SK-N-SH (cell line): ENCODE results near the gene ZNF513. TPM values are rescaled to one million over a fixed set of nuclear protein-coding genes. Genes with fewer than 3 reads are reported as not detected.

ENCODE experiments used
- CTCF ChIA-PET: fragments of 300-600, 350-600 bp; formaldehyde crosslinking; extraction: SDS; loops from one replicate; lab custom pipeline; 2021; lab: Yijun Ruan, JAX
- POLR2A ChIA-PET: fragments of 350-600 bp; sonication (Branson Sonifier 250); formaldehyde crosslinking; extraction: SDS; loops from one replicate; lab custom pipeline; 2020; ENCODE audit warnings: antibody characterized with exemption, inconsistent platforms; lab: Yijun Ruan, JAX
- DNase-seq: peaks from one replicate; pipeline ENCODE4 v3.0.0; 2012
- H2AFZ ChIP-seq: fragments of 200-600 bp; sonication (generic); 2 replicates; pipeline ENCODE4 v1.8.1; 2016; ENCODE audit warnings: antibody characterized with exemption, mild to moderate bottlenecking, low read depth
- H3F3A ChIP-seq: fragments of 200-600 bp; sonication (generic); replicated peaks from 2 replicates; pipeline ENCODE3; 2016; ENCODE audit warnings: antibody characterized with exemption, mild to moderate bottlenecking; ENCODE audit not compliant: insufficient read depth
- H3K27ac ChIP-seq, 2 experiments: fragments of 200-500 bp in 1 of 2; fragments of 200-600 bp in 1 of 2; sonication (Bioruptor generic) in 1 of 2; sonication (generic), shearing (Covaris generic) in 1 of 2; 2 replicates each; pipeline versions ENCODE4 v1.5.1 to v1.6.1; 2014 to 2016; ENCODE audit warnings: low read depth in 2 of 2, inconsistent platforms in 1 of 2, low read length in 1 of 2, mild to moderate bottlenecking in 1 of 2, mixed read lengths in 1 of 2
- H3K27me3 ChIP-seq: fragments of 200-600 bp; sonication (generic), shearing (Covaris generic); 2 replicates; pipeline ENCODE4 v1.6.1; 2016; ENCODE audit warnings: mixed run types; ENCODE audit not compliant: insufficient read depth
- H3K36me3 ChIP-seq, 2 experiments: fragments of 200-500 bp in 1 of 2; fragments of 200-600 bp in 1 of 2; sonication (Bioruptor generic) in 1 of 2; sonication (generic) in 1 of 2; replicated peaks in 1 of 2; 2 replicates each; pipeline versions ENCODE3 to v1.5.1; 2014 to 2016; ENCODE audit warnings: low read length in 1 of 2, mild to moderate bottlenecking in 1 of 2; ENCODE audit not compliant: insufficient read depth in 2 of 2, control insufficient read depth in 1 of 2
- H3K4me1 ChIP-seq, 2 experiments: fragments of 200-500 bp in 1 of 2; fragments of 200-600 bp in 1 of 2; sonication (Bioruptor generic) in 1 of 2; sonication (generic), shearing (Covaris generic) in 1 of 2; 2 replicates each; pipeline versions ENCODE4 v1.5.1 to v1.6.1; 2014 to 2016; ENCODE audit warnings: low read depth in 1 of 2, low read length in 1 of 2, mixed run types in 1 of 2; ENCODE audit not compliant: insufficient read depth in 2 of 2, control insufficient read depth in 1 of 2
- H3K4me2 ChIP-seq: fragments of 200-600 bp; sonication (generic), shearing (Covaris generic); 2 replicates; pipeline ENCODE4 v1.6.1; 2017; ENCODE audit warnings: mixed run types
- H3K4me3 ChIP-seq, 2 experiments: fragments of 200-500 bp in 1 of 2; fragments of 200-600 bp in 1 of 2; sonication (Bioruptor generic) in 1 of 2; sonication (generic), shearing (Covaris generic) in 1 of 2; 2 replicates each; pipeline versions ENCODE4 v1.5.1 to v1.8.1; 2014 to 2016; ENCODE audit warnings: low read depth in 2 of 2, inconsistent platforms in 1 of 2, low read length in 1 of 2, mild to moderate bottlenecking in 1 of 2, mixed read lengths in 1 of 2, moderate library complexity in 1 of 2
- H3K79me2 ChIP-seq: fragments of 200-600 bp; sonication (generic); 2 replicates; pipeline ENCODE4 v1.8.1; 2017; ENCODE audit warnings: mild to moderate bottlenecking; ENCODE audit not compliant: insufficient read depth
- H3K9ac ChIP-seq: fragments of 200-600 bp; sonication (generic); 2 replicates; pipeline ENCODE4 v1.6.1; 2017; ENCODE audit warnings: mixed run types
- H3K9me2 ChIP-seq: fragments of 200-600 bp; sonication (generic); 2 replicates; pipeline ENCODE4 v1.6.1; 2017; ENCODE audit warnings: mixed run types
- H3K9me3 ChIP-seq: fragments of 200-600 bp; sonication (generic); 2 replicates; pipeline ENCODE4 v1.6.1; 2017; ENCODE audit warnings: mixed run types, mild to moderate bottlenecking, moderate library complexity
- H4K20me1 ChIP-seq: fragments of 200-600 bp; sonication (generic); 2 replicates; pipeline ENCODE4 v1.6.1; 2017; ENCODE audit warnings: mild to moderate bottlenecking, mixed run types; ENCODE audit not compliant: insufficient read depth
- CHD2 ChIP-seq: fragments of 150-350 bp; IDR thresholded peaks from 2 replicates; pipeline ENCODE4 v1.6.1; 2018; ENCODE audit warnings: low read length; ENCODE audit not compliant: partially characterized antibody
- EP300 ChIP-seq, 2 experiments: IDR thresholded peaks; 2 replicates each; pipeline versions ENCODE4 v1.4.0 to v1.6.1; 2012; ENCODE audit warnings: borderline replicate concordance in 1 of 2, low read depth in 1 of 2, low read length in 1 of 2
- EZH2phosphoT487 ChIP-seq: fragments of 200-600 bp; sonication (generic); IDR thresholded peaks from 2 replicates; pipeline ENCODE4 v1.6.1; 2017; ENCODE audit warnings: low read depth, mixed run types, mild to moderate bottlenecking, antibody characterized with exemption, moderate library complexity, borderline replicate concordance
- GABPA ChIP-seq: IDR thresholded peaks from 2 replicates; pipeline ENCODE4 v1.4.0; 2012; ENCODE audit warnings: low read depth, mild to moderate bottlenecking
- GATA2 ChIP-seq: sonication (generic); formaldehyde crosslinking; IDR thresholded peaks from 2 replicates; pipeline ENCODE4 v1.5.0; 2020; ENCODE audit warnings: mild to moderate bottlenecking, missing genetic modification reagents
- IRF3 ChIP-seq: fragments of 150-350 bp; IDR thresholded peaks from 2 replicates; pipeline ENCODE4 v1.6.1; 2016; ENCODE audit warnings: mild to moderate bottlenecking, low read depth, low read length
- PBX3 ChIP-seq: IDR thresholded peaks from 2 replicates; pipeline ENCODE4; 2012
- POLR2AphosphoS5 ChIP-seq: IDR thresholded peaks from 2 replicates; pipeline ENCODE4 v1.6.1; 2012; ENCODE audit warnings: low read depth, low read length
- RCOR1 ChIP-seq: fragments of 150-350 bp; IDR thresholded peaks from 2 replicates; pipeline ENCODE4 v1.6.1; 2017; ENCODE audit warnings: antibody characterized with exemption, low read length
- RFX5 ChIP-seq: IDR thresholded peaks from 2 replicates; pipeline ENCODE4 v1.6.1; 2012; ENCODE audit warnings: mild to moderate bottlenecking, improper control_type of control experiment, low read length
- RXRA ChIP-seq: IDR thresholded peaks from 2 replicates; pipeline ENCODE4 v1.4.0; 2012; ENCODE audit warnings: low read depth, mild to moderate bottlenecking, borderline replicate concordance
- SMC3 ChIP-seq: IDR thresholded peaks from 2 replicates; pipeline ENCODE4 v1.6.1; 2012; ENCODE audit warnings: low read depth, low read length, improper control_type of control experiment
- TCF12 ChIP-seq: IDR thresholded peaks from 2 replicates; pipeline ENCODE4 v1.4.0; 2012
- TEAD4 ChIP-seq: IDR thresholded peaks from 2 replicates; pipeline ENCODE4 v1.4.0; 2012; ENCODE audit warnings: mild to moderate bottlenecking, borderline replicate concordance; ENCODE audit not compliant: insufficient read depth
- USF2 ChIP-seq: fragments of 150-350 bp; IDR thresholded peaks from 2 replicates; pipeline ENCODE4 v1.6.1; 2017; ENCODE audit warnings: antibody characterized with exemption, low read length, low read depth, borderline replicate concordance
- ZBTB33 ChIP-seq: IDR thresholded peaks from 2 replicates; pipeline ENCODE4 v1.4.0; 2012; ENCODE audit warnings: low read depth, borderline replicate concordance
- WGBS: methylation state at CpG from one replicate; pipeline ENCODE4 v1.1.6; 2017; ENCODE audit warnings: low lambda C conversion rate; 5-methylcytosine and 5-hydroxymethylcytosine counted together
- polyA plus RNA-seq, 3 experiments: library from polyadenylated mRNA; depleted of rRNA; stranded (reverse); fragments of >200 nt; gene quantifications; 2 replicates each; pipeline ENCODE4 v1.2.3, GENCODE V29; 2012

ZNF513 gene
- polyA plus RNA-seq, 1 of the 3 experiments (the other 2 are of a cell fraction): 53.8 TPM

- ChIA-PET POLR2A (interaction anchor here (1.5 kb wide), 1 partner anchor 13 kb away, joined by 5 read pairs; the partner anchor contains the start of gene PPM1G), CTCF (interaction anchor here (1.0 to 2.6 kb wide), 3 partner anchors 12 to 262 kb away, joined by 3 to 8 read pairs (median 4); partner anchors contain the start of gene PPM1G)
- no peak for TF ChIP-seq ZBTB33
- no peak for TF ChIP-seq IRF3
- TF ChIP-seq EP300 (IDR thresholded peaks at IDR 0.05; ENCODE audit: borderline replicate concordance in 1 of 2, low read depth in 1 of 2, low read length in 1 of 2): no peak
- no peak for TF ChIP-seq RFX5
- TF ChIP-seq SMC3: no peak
- no peak for TF ChIP-seq RXRA
- no peak for TF ChIP-seq GATA2 (CRISPR knock-in tag)
- TF ChIP-seq POLR2AphosphoS5: no peak
- no peak for TF ChIP-seq EZH2phosphoT487
- TF ChIP-seq CHD2: no peak
- TF ChIP-seq RCOR1: no peak
- no peak for TF ChIP-seq GABPA
- TF ChIP-seq PBX3: no peak
- no peak for TF ChIP-seq USF2
- no peak for TF ChIP-seq TEAD4
- TF ChIP-seq TCF12: no peak
- Histone ChIP-seq H2AFZ (no peak overlapping the region), H3K79me2 (no peaks in the 10 kb centered on the region), H3K9me2 (no peaks in the 10 kb centered on the region), H3K9ac (no peak overlapping the region), H3K4me2 (no peak overlapping the region), H3K27ac (no peak overlapping the region), H3F3A (no peaks in the 10 kb centered on the region), H4K20me1 (no peaks in the 10 kb centered on the region), H3K4me3 (no peak overlapping the region), H3K36me3 (no peaks in the 10 kb centered on the region), H3K9me3 (no peaks in the 10 kb centered on the region), H3K4me1 (no peaks in the 10 kb centered on the region), H3K27me3 (no peaks in the 10 kb centered on the region)
- no peak for DNase-seq
- 78% methylated on average over 4 of the region's 4 CpGs for WGBS
Observed at GRCh38 chr2:27421660-27422250, 41.2 kb upstream of the ZNF513 start.
